Measurements from ENCODE around the gene MRPS27.

- TF ChIP-seq EZH2 (IDR thresholded peaks at IDR 0.05; ENCODE audit: borderline replicate concordance, low read depth, low read length, poor library complexity, severe bottlenecking) (no peak), CTCF (conservative IDR thresholded peaks at IDR 0.05; ENCODE audit: low read depth, low read length) (no peak)
These were observed 93.1 kb downstream of the MRPS27 start for GRCh38 chr5:72226950-72227349.

Measured in A673 (cell line).